Peyer's patch (tissue), 4 donors: Measurements from ENCODE around the gene ANKRD11. TPM values are rescaled to one million over a fixed set of nuclear protein-coding genes. Genes with fewer than 3 reads are reported as not detected.

Source experiments
- DNase-seq, 3 donors: peaks; one replicate each; pipeline ENCODE4 v3.0.0-alpha.2; 2017 to 2019
- H3K27ac ChIP-seq, 4 donors: fragments of 200-600 bp; sonication (generic); one replicate each; pipeline ENCODE4 v1.5.1; 2016 to 2019
- H3K27me3 ChIP-seq, 2 donors: fragments of 200-600 bp; sonication (generic); one replicate each; pipeline ENCODE4 v1.5.1; 2019
- H3K36me3 ChIP-seq, 3 donors: fragments of 200-600 bp; sonication (generic); one replicate each; pipeline ENCODE4 v1.5.1; 2016 to 2019
- H3K4me1 ChIP-seq, 4 donors: fragments of 200-600 bp; sonication (generic); one replicate each; pipeline ENCODE4 v1.5.1; 2016 to 2019
- H3K4me3 ChIP-seq, 4 donors: fragments of 200-600 bp; sonication (generic); 1 replicate in 3 of 4; 2 replicates in 1 of 4; pipeline ENCODE4 v1.5.1; 2016 to 2019; ENCODE audit warnings: mild to moderate bottlenecking in 1 of 4
- H3K9me3 ChIP-seq, 4 donors: fragments of 200-600 bp; sonication (generic); one replicate each; pipeline ENCODE4 v1.5.1; 2016 to 2019; ENCODE audit warnings: mild to moderate bottlenecking in 1 of 4
- POLR2A ChIP-seq, 2 donors: fragments of 450-650 bp; IDR thresholded peaks; one replicate each; pipeline ENCODE4 v1.5.1; 2017; ENCODE audit warnings: antibody characterized with exemption in 2 of 2, mild to moderate bottlenecking in 2 of 2, moderate library complexity in 2 of 2
- total RNA-seq, 4 donors: library from RNA; depleted of rRNA; stranded (reverse); fragments of >200 nt; gene quantifications; one replicate each; pipeline ENCODE4 v1.1.0, GENCODE V29; 2016
- TF ChIP-seq, protein P1 (sequence below), 6 experiments: fragments of 450-650 bp in 4 of 6; fragments of 200-600 bp in 2 of 6; sonication (generic) in 1 of 6; IDR thresholded peaks; one replicate each; pipeline ENCODE4 v1.5.1; 2017 to 2019; ENCODE audit warnings: antibody characterized with exemption in 6 of 6, mild to moderate bottlenecking in 3 of 6, moderate library complexity in 1 of 6

The ANKRD11 gene
- total RNA-seq, 4 donors from 2014 or later = 177 to 227 (median 211) TPM

DNA sequence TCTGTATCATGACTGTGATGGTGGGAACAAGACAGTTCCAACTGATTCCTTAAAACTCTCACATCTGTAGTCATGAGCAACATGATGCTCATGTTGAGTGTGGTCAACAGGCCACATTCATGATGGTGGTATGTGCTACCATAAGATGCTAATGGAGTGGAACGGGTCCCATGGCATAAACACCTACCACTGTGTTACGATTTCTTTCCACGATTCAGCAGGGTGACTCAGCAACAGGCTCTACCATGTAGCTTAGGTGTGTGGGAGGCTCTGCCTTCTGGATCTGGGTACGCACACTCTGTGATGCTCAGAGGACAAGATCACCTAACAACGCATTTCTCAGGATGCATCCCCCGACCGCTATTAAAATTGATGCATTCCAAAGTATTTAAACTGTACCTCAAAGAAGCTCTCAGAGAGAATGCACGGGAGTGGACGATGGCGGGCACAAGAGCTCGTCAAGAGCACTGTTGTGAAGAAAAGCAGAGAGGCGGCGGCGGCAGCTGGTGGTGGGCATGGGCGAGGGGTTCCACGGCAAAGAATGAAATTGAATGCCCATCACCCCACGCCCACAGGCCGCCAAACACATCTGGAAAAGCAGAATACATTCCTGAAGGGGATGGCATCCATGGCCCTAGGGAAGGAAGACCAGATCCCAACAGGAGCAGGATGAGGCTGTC is 139.5 kb downstream of the ANKRD11 start:
- H3K27me3 ChIP-seq = no peaks in the 10 kb centered on the region
- no peak for TF ChIP-seq POLR2A (IDR thresholded peaks at IDR 0.05)
- TF ChIP-seq, protein P1, sequence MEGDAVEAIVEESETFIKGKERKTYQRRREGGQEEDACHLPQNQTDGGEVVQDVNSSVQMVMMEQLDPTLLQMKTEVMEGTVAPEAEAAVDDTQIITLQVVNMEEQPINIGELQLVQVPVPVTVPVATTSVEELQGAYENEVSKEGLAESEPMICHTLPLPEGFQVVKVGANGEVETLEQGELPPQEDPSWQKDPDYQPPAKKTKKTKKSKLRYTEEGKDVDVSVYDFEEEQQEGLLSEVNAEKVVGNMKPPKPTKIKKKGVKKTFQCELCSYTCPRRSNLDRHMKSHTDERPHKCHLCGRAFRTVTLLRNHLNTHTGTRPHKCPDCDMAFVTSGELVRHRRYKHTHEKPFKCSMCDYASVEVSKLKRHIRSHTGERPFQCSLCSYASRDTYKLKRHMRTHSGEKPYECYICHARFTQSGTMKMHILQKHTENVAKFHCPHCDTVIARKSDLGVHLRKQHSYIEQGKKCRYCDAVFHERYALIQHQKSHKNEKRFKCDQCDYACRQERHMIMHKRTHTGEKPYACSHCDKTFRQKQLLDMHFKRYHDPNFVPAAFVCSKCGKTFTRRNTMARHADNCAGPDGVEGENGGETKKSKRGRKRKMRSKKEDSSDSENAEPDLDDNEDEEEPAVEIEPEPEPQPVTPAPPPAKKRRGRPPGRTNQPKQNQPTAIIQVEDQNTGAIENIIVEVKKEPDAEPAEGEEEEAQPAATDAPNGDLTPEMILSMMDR (IDR thresholded peaks at IDR 0.05) = no peak
- peak overlapping the region in 2 of 4 donors; percentile 38 to 81 for H3K27ac ChIP-seq
- H3K4me1 ChIP-seq = peaks cover 3 to 63% (median 11%) of the 10 kb centered on the region in 4 donors
- H3K4me3 ChIP-seq = no peak overlapping the region
- peak in 1 of 3 donors; percentile 27 for DNase-seq
- no peaks in the 10 kb centered on the region for H3K9me3 ChIP-seq
- H3K36me3 ChIP-seq = no peaks in the 10 kb centered on the region

DNA sequence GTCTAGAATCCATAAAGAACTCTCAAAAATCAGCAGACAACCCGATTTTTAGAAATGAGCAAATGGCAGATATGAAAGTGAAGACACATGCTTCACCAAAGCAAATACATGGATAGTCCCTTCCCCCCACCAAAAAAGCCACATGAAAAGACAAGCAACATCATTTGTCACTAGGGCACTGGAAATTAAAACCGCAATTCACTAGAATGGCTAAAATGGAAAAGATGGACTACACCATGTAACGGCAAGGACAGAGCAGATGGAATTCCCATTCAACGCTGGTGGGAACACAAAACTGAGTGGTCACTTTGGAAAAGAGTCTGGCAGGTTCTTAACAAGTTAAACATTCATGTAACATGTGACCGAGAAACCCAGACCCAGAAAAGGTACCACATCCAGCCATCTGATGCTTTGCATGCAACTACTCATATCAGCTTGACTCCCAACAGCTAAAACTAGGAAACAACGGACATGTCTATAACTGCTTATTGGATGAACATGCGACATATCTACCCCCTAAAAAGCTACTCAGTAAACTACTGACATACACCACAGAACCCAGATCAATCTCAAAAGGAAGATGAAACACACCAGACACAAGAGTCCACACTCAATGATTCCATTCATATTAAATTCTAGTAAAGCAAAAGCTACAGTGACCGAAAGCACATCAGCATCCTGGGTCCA is 140.3 kb downstream of the ANKRD11 start:
- Histone ChIP-seq H3K4me3 (no peak overlapping the region), H3K9me3 (no peaks in the 10 kb centered on the region), H3K36me3 (no peaks in the 10 kb centered on the region), H3K27ac (no peak overlapping the region), H3K27me3 (no peaks in the 10 kb centered on the region), H3K4me1 (peaks cover 3 to 63% (median 12%) of the 10 kb centered on the region in 4 donors)
- TF ChIP-seq, protein P1 (IDR thresholded peaks at IDR 0.05) = no peak
- no peak for TF ChIP-seq POLR2A (IDR thresholded peaks at IDR 0.05)
- DNase-seq = no peak

DNA sequence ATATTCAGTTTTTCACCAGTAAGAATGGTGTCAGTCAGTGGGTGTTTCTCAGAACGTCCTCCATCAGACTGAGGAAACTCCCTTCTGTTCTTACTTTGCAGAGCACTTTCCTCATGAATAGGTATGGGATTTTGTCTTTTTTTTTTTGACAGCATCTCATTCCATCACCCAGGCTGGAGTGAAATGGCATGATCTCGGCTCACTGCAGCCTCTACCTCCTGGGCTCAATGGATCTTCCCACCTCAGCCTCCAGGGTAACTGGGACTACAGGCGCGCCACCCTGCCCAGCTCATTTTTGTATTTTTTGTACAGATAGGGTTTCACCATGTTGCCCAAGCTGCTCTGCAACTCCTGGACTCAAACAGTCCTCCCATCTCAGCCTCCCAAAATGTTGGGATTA is 142.6 kb downstream of the ANKRD11 start:
- TF ChIP-seq POLR2A (IDR thresholded peaks at IDR 0.05) = no peak
- TF ChIP-seq, protein P1 (IDR thresholded peaks at IDR 0.05) = no peak
- no peaks in the 10 kb centered on the region for H3K9me3 ChIP-seq
- no peak overlapping the region for H3K4me3 ChIP-seq
- peaks cover 3 to 60% (median 7%) of the 10 kb centered on the region in 4 donors for H3K4me1 ChIP-seq
- no peaks in the 10 kb centered on the region for H3K27me3 ChIP-seq
- no peaks in the 10 kb centered on the region for H3K36me3 ChIP-seq
- no peak overlapping the region for H3K27ac ChIP-seq
- peak in 1 of 3 donors; percentile 2 for DNase-seq

DNA sequence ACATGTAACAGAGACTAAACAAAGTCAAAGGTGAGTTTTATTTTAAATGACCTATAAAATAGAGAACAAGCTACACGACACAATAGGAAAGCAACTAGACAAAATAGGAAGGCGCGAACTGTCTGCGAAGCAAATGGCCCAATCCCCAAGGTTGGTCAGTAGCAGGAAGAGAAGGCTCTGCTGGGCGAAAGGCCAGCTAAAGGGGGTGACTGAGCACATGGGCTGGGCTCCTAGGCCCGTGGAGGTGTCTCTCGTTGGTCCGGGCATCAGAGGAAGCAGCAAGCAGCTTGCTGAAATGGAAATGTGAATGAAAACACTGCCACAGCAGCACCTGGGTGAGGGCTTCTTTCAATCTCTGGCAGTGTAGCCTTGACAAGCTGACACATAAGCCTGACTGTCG is 143.5 kb downstream of the ANKRD11 start:
- no peak for DNase-seq
- no peaks in the 10 kb centered on the region for H3K9me3 ChIP-seq
- H3K4me3 ChIP-seq = no peak overlapping the region
- TF ChIP-seq, protein P1 (IDR thresholded peaks at IDR 0.05) = no peak
- peaks cover 0 to 55% (median 3%) of the 10 kb centered on the region in 4 donors for H3K4me1 ChIP-seq
- H3K27me3 ChIP-seq = no peaks in the 10 kb centered on the region
- no peaks in the 10 kb centered on the region for H3K36me3 ChIP-seq
- H3K27ac ChIP-seq = no peak overlapping the region

DNA sequence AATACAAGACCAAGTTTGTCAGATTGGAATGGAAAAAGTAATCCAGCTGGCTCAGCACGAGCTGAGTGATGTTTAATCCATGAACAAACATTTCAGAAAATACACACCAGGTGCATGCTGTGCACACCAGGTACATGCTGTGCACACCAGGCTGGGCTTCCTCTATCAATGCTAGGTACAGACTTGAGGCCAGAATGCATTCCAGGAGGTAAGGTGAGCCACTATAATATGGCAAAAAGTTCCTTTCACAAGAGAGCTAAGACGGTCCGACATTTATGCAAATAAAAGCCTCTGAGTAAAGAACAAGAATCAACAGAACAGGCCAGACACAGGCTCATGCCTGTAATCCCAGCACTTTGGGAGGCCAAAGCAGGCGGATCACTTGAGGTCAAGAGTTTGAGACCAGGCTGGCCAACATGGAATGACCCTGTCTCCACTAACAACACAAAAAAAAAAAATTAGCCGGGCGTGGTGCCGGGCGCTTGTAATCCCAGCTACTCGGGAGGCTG is 144.7 kb downstream of the ANKRD11 start:
- peaks cover 0 to 55% (median 3%) of the 10 kb centered on the region in 4 donors for H3K4me1 ChIP-seq
- H3K4me3 ChIP-seq = no peak overlapping the region
- H3K36me3 ChIP-seq = no peaks in the 10 kb centered on the region
- no peak for DNase-seq
- H3K27me3 ChIP-seq = no peaks in the 10 kb centered on the region
- TF ChIP-seq, protein P1 (IDR thresholded peaks at IDR 0.05) = no peak
- no peak for TF ChIP-seq POLR2A (IDR thresholded peaks at IDR 0.05)
- H3K9me3 ChIP-seq = no peaks in the 10 kb centered on the region
- peak overlapping the region in 2 of 4 donors; percentile 9 to 16 for H3K27ac ChIP-seq
